Measurements from ENCODE around the gene PPP1R9A.

PPP1R9A gene

DNA sequence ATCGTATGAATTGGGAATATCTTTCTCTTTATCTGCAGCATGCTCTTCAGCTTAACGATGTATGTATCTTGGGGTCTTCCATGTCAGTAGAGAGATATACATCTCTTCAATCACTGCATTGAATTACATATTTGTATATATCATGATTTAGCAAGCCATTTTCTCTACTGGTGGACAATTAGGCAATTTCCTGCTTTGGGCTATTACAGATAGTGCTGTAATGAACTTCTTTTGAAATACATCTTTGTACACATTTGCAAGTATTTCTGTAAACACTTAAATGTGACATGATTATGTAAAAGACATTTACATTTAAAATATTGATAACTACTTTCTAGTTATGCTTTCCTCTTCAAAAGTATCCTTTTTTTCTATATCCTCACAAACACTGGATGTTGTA, 199.0 kb downstream of the PPP1R9A start:
- TF ChIP-seq CTCF (conservative IDR thresholded peaks at IDR 0.05; ENCODE audit: control insufficient read depth, insufficient read depth, low read depth, low read length) = no peak
- H3K4me3 ChIP-seq (ENCODE audit: control insufficient read depth, low read depth, low read length) = no peak overlapping the region
- DNase-seq (ENCODE audit: low read depth) = no peak

DNA sequence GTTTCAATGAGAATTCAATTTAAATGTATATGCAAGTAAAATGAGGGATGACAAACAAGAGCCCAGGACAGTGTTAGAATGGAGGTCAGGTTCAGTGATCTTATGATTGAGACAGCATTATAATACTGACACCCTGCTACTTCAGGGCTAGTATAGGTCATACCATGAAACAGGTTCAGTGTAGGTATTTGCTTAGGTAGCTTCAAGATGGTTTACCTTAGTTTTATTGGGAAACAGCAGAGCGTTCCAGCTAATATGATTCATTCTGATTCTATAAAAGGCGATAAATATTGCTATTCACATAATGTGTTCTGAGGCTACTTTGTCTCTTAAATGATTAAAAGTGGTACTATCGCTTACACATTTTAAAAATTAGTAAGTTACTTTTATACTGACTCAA, 203.3 kb downstream of the PPP1R9A start:
- no peak for DNase-seq (ENCODE audit: low read depth)
- H3K4me3 ChIP-seq (ENCODE audit: control insufficient read depth, low read depth, low read length) = no peak overlapping the region
- TF ChIP-seq CTCF (conservative IDR thresholded peaks at IDR 0.05; ENCODE audit: control insufficient read depth, insufficient read depth, low read depth, low read length) = no peak

DNA sequence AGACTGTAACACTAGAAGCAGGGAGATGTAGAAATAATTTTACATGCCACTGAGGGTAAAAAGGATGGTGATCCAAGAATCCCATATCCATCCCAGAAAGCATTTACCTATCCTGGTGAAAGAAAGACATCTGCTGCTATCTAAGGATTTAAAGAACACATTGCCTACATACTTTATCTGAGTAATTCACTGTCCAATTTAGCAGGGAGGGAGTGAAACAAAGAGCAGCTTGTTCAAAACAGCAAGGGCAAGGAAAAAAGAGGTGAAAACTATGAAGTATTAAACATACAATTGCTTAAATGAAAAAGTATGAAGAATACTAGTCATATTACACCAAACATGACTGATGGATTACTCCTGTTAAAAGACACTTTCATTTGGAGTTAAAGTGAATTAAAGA, 206.2 kb downstream of the PPP1R9A start:
- DNase-seq (ENCODE audit: low read depth) = no peak
- H3K4me3 ChIP-seq (ENCODE audit: control insufficient read depth, low read depth, low read length) = no peak overlapping the region
- TF ChIP-seq CTCF (conservative IDR thresholded peaks at IDR 0.05; ENCODE audit: control insufficient read depth, insufficient read depth, low read depth, low read length) = no peak

DNA sequence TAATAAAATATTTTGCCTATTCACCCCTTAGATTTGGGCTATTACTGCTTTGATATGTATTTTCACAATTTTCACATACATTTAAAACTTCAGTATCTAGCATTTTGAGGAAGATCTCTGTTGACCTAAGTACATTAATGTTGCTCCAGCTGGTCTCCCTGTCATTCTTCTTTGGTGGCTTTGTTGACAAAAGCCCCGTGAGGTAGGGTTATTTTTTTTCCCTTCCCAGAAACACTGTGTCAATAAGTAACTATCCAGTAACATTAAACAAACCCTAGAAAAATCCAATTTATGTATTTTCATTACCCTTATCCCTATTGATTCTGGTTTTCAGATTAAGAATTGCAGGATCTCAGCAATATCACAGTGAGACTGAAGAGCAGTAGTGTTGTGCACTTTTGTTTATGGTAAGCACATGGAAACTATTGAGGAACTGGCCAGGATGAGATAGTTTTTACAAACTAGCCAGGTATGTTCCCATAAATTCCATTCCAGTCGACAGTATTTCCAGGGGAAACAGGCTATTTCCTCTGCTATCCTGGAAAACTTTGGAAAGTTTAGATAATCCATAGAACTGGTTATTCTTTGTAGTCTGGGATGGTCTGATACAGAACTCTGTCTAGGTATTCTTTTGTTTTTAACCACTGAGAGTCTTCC, 218.8 kb downstream of the PPP1R9A start:
- DNase-seq (ENCODE audit: low read depth) = no peak
- H3K4me3 ChIP-seq (ENCODE audit: control insufficient read depth, low read depth, low read length) = no peak overlapping the region
- no peak for TF ChIP-seq CTCF (conservative IDR thresholded peaks at IDR 0.05; ENCODE audit: control insufficient read depth, insufficient read depth, low read depth, low read length)

GRCh38 chr7:95132500-95132899, 225.1 kb downstream of the PPP1R9A start:
- no peak overlapping the region for H3K4me3 ChIP-seq (ENCODE audit: control insufficient read depth, low read depth, low read length)

DNA sequence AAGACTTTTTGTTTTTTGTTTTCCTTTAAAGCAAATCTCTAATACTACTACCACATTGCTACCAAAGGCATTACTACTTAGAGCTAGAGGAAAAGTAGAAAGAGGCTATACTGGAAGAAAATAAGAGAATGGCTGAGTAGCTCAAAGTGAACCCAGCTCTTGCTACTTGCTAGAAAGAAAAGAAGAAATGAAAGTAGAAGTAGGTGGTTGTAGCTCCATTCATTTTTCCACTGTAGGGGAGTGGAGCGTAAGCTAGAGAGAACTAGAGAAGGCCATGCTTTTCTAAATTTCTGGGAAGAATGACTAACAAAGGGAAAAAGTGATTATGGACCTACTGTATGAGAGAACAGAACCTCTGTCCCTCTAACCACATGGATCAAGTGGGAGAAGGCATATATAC, 232.5 kb downstream of the PPP1R9A start:
- H3K4me3 ChIP-seq (ENCODE audit: control insufficient read depth, low read depth, low read length) = no peak overlapping the region
- no peak for DNase-seq (ENCODE audit: low read depth)
- TF ChIP-seq CTCF (conservative IDR thresholded peaks at IDR 0.05; ENCODE audit: control insufficient read depth, insufficient read depth, low read depth, low read length) = no peak

More at GRCh38 chr7:95132500-95132899, 225.1 kb downstream of the PPP1R9A start:
- no peak for TF ChIP-seq CTCF (conservative IDR thresholded peaks at IDR 0.05; ENCODE audit: control insufficient read depth, insufficient read depth, low read depth, low read length)
- no peak for DNase-seq (ENCODE audit: low read depth)

DNA sequence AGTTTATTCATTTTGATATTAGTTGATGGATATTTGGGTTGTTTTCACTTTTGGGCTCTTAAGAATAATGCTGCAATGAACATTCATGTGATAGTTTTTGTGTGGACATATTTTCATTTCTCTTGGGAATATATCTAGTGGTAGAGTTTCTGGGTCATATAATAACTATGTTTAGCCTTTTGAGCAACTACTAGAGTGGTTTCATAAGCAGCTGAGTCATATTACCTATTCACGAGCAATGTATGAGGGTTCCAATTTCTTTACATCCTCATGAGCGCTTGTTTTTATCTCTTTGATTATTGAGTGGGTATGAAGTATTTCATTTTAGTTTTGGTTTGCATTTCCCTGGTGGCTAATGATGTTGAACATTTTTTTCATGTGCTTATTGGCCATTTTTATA, 234.4 kb downstream of the PPP1R9A start:
- no peak for TF ChIP-seq CTCF (conservative IDR thresholded peaks at IDR 0.05; ENCODE audit: control insufficient read depth, insufficient read depth, low read depth, low read length)
- DNase-seq (ENCODE audit: low read depth) = peak; percentile 62
- H3K4me3 ChIP-seq (ENCODE audit: control insufficient read depth, low read depth, low read length) = no peak overlapping the region
